ENCODE data around the gene CNOT1. TPM values are rescaled to one million over a fixed set of nuclear protein-coding genes. Genes with fewer than 3 reads are reported as not detected.
A peak's percentile ranks its signal among the peaks of the same experiment; 100 is the strongest.
"Not testable (repeated sequence)": the region's sequence is repeated elsewhere in the genome, so short reads cannot be mapped to it uniquely, and the experiment has no call there.

Gene CNOT1
- total RNA-seq, 2 donors from 2014 or later: 54.3 to 63.2 TPM

DNA sequence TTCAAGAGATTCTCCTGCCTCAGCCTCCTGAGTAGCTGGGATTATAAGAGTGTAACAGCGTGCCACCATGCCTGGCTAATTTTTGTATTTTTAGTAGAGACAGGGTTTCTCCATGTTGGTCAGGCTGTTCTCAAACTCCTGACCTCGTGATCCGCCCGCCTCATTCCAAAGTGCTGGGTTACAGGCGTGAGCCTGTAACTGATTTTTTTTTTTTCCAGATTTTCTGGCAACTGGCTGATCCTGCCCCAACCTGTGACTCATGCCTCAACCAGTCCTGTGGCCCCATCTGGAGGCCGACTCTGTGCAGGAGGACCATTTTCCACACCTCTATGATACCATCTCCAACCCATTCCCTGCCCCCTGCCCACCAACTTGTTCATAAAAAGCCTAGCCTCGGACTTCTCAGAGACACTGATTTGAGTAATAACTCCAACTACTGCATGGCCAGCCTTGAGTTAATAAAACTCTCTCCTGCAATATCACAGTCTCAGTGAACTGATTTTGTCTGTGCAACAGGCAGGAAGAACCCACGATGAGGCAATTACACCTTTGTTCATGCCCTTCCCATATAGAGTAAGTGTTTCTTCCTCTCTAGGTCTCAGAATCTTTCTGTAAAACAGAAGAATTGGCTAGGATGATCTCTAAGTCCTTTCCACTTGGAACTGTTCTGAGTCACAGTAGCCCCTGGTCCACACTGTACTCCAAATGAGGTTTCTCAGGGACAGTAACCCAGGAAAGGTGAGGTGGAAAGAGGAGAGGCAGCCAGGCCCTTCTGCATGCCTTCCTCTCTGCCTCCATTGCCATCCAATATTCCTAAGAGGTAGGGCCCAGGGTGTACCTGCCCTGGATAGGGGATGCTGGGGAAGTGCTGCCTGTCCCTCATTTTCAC lies 8.8 kb upstream of the CNOT1 start:
- no peak overlapping the region for H3K4me3 ChIP-seq
- TF ChIP-seq CTCF (IDR thresholded peaks at IDR 0.05): peak in 1 of 2 donors; percentile 50
- H3K36me3 ChIP-seq: no peaks in the 10 kb centered on the region
- no peaks in the 10 kb centered on the region for H3K9me3 ChIP-seq
- no peak for DNase-seq (ENCODE audit: low spot score)
- no peaks in the 10 kb centered on the region for H3K4me1 ChIP-seq
- no peaks in the 10 kb centered on the region for H3K27me3 ChIP-seq
- H3K27ac ChIP-seq: no peak overlapping the region

GRCh38 chr16:58637021-58637420 lies 7.4 kb upstream of the CNOT1 start:
- not testable (repeated sequence) for H3K4me1 ChIP-seq; H3K27me3 ChIP-seq; H3K36me3 ChIP-seq; DNase-seq (ENCODE audit: low spot score); H3K27ac ChIP-seq; H3K4me3 ChIP-seq; H3K9me3 ChIP-seq

GRCh38 chr16:58636466-58636865 lies 6.8 kb upstream of the CNOT1 start:
- Histone ChIP-seq H3K4me1 (no peaks in the 10 kb centered on the region), H3K4me3 (no peak overlapping the region), H3K27me3 (no peaks in the 10 kb centered on the region), H3K36me3 (no peaks in the 10 kb centered on the region), H3K9me3 (no peaks in the 10 kb centered on the region), H3K27ac (no peak overlapping the region)
- DNase-seq (ENCODE audit: low spot score): no peak
- TF ChIP-seq CTCF (IDR thresholded peaks at IDR 0.05): no peak

DNA sequence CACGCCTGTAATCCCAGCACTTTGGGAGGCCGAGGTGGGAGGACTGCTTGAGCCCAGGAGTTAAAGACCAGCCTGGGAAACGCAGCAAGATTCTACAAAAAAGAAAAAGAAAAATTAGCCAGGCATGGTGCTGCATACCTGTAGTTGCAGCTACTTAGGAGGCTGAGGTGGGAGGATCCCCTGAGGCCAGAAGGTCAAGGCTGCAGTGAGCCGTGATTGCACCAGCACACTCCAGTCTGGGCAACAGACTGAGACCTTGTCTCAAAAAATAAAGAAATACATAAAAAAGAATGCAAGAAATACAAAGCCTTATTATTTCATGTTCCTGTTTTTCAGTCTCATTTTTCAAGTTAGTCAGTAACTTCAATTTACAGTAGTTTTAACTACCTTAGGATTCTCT lies 5.9 kb upstream of the CNOT1 start:
- DNase-seq (ENCODE audit: low spot score): no peak
- no peak for TF ChIP-seq CTCF (IDR thresholded peaks at IDR 0.05)
- H3K27ac ChIP-seq: no peak overlapping the region

GRCh38 chr16:58634265-58634802 lies 4.7 kb upstream of the CNOT1 start:
- no peak overlapping the region for H3K4me3 ChIP-seq
- H3K9me3 ChIP-seq: no peaks in the 10 kb centered on the region
- H3K27me3 ChIP-seq: no peaks in the 10 kb centered on the region
- no peak overlapping the region for H3K27ac ChIP-seq
- no peaks in the 10 kb centered on the region for H3K36me3 ChIP-seq
- no peaks in the 10 kb centered on the region for H3K4me1 ChIP-seq
- TF ChIP-seq CTCF (IDR thresholded peaks at IDR 0.05): no peak
- no peak for DNase-seq (ENCODE audit: low spot score)

More for the DNA sequence above, 5.9 kb upstream of the CNOT1 start:
- Histone ChIP-seq H3K27me3 (no peaks in the 10 kb centered on the region), H3K4me1 (no peaks in the 10 kb centered on the region), H3K9me3 (no peaks in the 10 kb centered on the region), H3K4me3 (no peak overlapping the region), H3K36me3 (no peaks in the 10 kb centered on the region)

DNA sequence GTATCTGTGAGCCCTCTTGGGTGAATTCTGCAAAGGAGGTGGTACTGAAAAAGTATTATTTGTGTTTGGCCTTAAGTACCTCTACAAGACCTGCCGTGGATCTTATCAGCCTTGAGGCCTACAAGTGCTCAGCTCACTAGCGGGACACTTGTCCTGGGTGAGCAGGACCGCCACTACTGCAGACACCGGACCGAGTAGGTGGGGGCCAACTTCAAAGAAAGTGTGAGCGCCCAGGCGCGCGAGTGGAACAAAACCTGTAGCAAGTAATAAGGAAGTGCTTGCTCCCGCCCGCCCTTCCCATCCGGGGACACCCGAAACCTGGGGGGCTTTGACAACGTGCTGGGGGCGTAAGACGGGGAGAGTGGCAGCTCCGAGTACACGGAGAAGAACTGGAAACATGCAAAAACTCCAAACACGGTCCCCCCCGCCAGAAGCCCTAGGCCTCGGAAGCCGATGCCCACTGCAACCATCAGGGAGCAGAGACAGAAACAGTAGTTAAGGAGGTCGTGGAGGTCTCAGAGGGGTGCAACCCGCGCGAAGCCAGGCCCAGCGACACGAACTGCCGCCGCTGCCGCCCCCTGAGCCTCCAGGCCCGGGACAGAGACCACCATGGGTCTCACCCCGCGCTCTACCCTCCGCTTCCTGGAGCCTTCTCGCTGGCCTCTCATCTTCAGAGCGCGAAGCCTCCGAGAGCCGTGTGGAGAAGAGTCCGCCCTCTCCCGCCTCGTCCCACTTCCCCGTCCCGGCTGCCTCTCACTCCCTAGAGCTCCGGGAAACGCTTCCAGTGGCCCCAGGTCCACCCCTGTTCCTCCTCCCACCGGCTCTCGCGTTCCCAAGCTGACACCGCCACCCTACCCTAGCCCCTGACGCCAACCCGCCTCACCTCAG lies 537 bp downstream of the CNOT1 start:
- H3K9me3 ChIP-seq: no peaks in the 10 kb centered on the region
- H3K4me1 ChIP-seq: peaks cover 0 to 23% of the 10 kb centered on the region in 2 donors
- no peak for TF ChIP-seq CTCF (IDR thresholded peaks at IDR 0.05)
- H3K27me3 ChIP-seq: no peaks in the 10 kb centered on the region
- DNase-seq (ENCODE audit: low spot score): peak; percentile 74
- peaks cover 5% of the 10 kb centered on the region for H3K36me3 ChIP-seq
- peak overlapping the region; percentile 95 to 99 for H3K27ac ChIP-seq
- H3K4me3 ChIP-seq: peak overlapping the region; percentile 82 to 94
